Stimulated activated CD4-positive, alpha-beta T cell treated with anti-CD3 and anti-CD28 coated beads, Interleukin-15, amount 100 ng/mL, for 48 hours (primary cell): ENCODE results near the gene RPL12.
A peak's percentile ranks its signal among the peaks of the same experiment; 100 is the strongest.

ENCODE experiments used
- DNase-seq, 2 donors: peaks; one replicate each; pipeline ENCODE4 v3.0.0-alpha.2; 2020; ENCODE audit warnings: low read depth in 2 of 2

RPL12 gene

GRCh38 chr9:127450830-127451607 is at the start of gene RPL12, which contains the start of gene LRSAM1:
Gene RPL12, minus strand, starts transcription at chr9:127451406. Its CDS starts 89 bp downstream, at chr9:127451317.
Gene LRSAM1, plus strand, starts transcription at chr9:127451510. Its CDS starts 3,018 bp downstream, at chr9:127454528.
- DNase-seq = peak; percentile 94 to 95

- DNase-seq = no peak
Observed at GRCh38 chr9:127500862-127501261, 49.7 kb upstream of the RPL12 start.

GRCh38 chr9:127500399-127500798 is 49.2 kb upstream of the RPL12 start:
- DNase-seq = no peak

DNA sequence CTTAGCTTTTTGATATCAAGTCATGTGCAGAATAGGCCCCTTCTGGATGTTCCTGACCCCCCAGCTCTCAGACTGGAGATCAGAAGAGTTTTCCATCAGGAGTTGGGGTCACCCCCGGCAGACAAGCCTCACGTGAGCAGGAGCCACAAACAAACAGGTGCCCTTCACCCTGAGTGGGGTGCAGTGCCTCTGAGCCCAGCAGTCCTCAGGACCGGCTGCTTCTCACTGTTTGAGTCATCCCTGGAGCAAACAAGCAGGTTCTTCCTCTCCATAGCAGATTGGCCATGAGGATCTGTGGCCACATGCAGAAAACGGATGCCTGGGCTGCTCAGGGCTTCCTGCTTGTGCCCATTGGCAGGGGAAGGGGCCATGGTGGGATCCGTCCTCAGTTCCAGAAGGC is 47.1 kb upstream of the RPL12 start:
- no peak for DNase-seq

DNA sequence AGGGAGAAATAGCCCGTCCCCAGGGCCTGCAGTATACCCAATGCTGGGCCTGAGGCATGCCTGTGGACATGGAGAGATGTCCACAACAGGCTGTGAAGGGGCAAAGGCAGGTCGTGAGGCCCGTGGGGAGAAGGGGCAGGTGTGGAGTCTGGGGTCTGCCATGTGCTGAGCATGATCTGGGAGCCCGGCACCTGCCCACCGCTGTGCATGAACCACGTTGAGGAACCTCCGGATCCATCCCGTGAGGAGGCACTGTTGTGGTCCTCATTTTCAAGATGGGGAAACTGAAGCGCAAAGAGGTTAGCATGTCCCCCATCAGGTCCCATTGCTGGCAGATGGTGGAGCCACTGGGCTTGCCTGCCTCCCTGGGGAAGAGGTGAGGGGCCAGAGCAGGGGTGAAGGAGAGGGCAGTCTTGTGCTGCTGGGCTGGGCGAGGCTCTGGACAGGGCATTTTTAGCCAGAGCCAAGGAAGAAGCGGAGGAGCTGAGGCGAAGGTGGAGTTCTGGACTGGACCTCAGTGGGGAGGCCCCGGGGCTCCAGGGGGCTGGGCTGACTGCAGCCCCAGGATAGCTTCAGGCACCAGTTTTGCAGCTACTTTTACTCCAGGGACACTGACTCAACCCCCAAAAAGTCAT is 46.6 kb upstream of the RPL12 start:
- no peak for DNase-seq

DNA sequence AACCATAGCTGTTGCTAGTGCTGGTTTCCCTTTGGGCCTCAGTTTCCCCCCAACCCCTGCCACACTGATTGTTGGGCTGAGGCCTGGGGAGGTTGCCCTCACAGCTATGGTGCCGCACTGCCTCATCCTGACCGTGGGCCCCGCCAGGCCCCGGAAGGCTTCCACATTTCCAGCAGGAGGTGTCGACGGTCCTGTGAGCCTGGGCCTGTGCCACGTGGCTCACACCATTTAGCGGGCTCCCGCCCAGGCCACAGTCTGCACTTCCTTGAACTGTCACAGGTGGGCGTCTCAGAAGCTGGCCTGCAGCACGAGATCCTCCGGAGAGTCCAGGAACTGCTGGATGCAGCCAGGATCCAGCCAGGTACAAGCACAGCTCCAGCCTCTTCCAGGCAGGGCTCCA is 45.8 kb upstream of the RPL12 start:
- no peak for DNase-seq

- DNase-seq = no peak
Observed at GRCh38 chr9:127495884-127496555, 44.8 kb upstream of the RPL12 start.

GRCh38 chr9:127494304-127494702 is 43.1 kb upstream of the RPL12 start:
- no peak for DNase-seq

DNA sequence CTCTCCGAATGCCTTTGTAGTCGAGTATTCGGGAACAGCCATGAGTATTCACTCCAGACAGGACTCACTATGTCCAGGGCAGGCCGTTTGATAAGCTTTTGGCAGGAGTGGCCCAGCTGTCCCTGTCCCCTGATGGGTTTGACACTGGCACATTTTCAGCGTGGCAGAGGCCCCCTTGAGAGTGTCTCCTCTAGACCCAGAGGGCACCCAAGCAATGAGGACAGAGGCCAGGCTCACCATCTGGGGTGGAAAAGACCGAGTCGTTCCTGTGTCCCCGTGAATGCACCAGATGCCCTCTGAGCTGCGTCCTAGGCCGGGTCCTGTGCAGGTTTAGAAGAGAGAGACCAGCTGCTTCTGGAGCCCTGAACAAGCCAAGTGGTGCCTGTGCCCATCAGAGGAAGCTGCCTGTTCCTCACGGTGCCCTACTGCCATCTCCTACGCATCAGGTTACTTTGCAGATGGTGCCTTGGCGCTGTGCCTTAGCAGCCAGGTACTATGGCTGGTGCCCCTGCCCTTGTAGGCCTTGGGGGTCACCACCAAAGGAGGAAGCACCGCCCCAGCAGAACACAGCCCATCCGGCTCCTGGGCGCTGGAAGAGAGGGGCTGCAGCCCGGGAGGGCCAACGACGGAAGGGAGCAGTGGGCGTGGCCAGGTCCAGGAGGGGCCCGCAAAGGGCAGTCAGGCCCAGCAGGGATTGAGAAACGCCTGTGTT is 42.5 kb upstream of the RPL12 start:
- DNase-seq = no peak

- DNase-seq = no peak
Observed at GRCh38 chr9:127492616-127493015, 41.4 kb upstream of the RPL12 start.

- no peak for DNase-seq
Observed at GRCh38 chr9:127491516-127491915, 40.3 kb upstream of the RPL12 start.

GRCh38 chr9:127490535-127491230 is 39.5 kb upstream of the RPL12 start:
- DNase-seq = no peak

DNA sequence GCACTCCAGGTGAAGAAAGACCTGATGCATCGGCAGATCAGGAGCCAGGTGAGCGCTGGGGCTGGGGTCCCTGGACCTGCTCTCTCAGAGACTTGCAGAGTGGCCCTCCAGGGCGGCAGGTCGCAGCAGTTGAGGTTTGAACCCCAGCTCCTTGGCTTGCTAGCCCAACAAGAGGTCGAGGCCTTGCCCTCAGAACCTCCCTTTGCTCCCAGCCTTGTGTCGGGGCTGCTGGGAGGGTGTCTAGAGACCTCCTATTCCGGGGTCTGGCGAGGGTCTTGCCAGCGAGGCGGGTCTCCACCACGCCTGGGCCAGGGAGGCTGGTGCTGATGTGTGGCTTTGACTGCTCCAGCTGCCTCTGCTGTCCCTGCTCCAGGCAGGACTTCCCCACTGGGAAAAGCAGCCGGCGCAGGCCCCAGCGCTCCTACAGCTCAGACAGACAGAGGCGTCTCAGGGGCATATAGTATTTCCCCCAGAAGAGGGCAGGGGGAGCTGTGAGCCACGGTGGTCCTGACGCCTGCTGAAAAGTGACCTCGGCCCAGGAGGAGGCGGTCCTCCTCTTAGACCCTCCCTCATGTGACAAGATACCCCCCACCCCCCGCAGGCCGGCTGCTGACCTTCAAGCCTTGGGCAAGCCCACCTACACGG is 38.4 kb upstream of the RPL12 start:
- DNase-seq = no peak

GRCh38 chr9:127488946-127489345 is 37.7 kb upstream of the RPL12 start:
- no peak for DNase-seq

- no peak for DNase-seq
Observed at GRCh38 chr9:127485995-127486394, 34.8 kb upstream of the RPL12 start.

GRCh38 chr9:127482662-127483061 is 31.5 kb upstream of the RPL12 start:
- DNase-seq = no peak

GRCh38 chr9:127479507-127480081 is 28.4 kb upstream of the RPL12 start:
- DNase-seq = no peak

- DNase-seq = no peak
Observed at GRCh38 chr9:127474592-127474991, 23.4 kb upstream of the RPL12 start.

- DNase-seq = no peak
Observed at GRCh38 chr9:127473932-127474331, 22.7 kb upstream of the RPL12 start.

GRCh38 chr9:127473501-127473900 is 22.3 kb upstream of the RPL12 start:
- no peak for DNase-seq

GRCh38 chr9:127470662-127471061 is 19.5 kb upstream of the RPL12 start:
- no peak for DNase-seq
